ENCODE measurements around the gene IFNAR2.

Gene IFNAR2

DNA sequence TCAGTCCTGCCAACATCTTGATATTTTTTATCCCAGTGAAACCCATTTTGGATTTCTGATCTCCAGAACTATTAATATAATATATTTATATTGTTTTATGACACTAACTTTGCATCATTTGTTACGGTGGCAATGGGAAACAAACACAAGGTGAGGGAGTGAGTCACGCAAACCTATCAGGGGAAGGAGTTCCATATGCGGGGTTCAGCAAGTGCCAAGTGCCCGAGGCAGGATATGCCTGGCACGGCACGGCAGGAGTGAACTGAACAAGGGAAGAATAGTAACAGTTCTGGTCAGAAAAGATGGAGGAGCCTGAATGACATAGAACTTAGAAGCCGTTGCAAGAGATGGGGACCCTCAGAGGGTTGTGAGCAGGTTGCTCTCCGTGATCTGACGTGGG lies 28.7 kb downstream of the IFNAR2 start:
- TF ChIP-seq POLR2AphosphoS5 (IDR thresholded peaks at IDR 0.05; ENCODE audit: low read depth, low read length) (no peak), FOXP2 (optimal IDR thresholded peaks at IDR 0.05; ENCODE audit: borderline replicate concordance, extremely low read depth, extremely low read length, insufficient read depth) (no peak), TAF1 (IDR thresholded peaks at IDR 0.05; ENCODE audit: borderline replicate concordance, insufficient read depth, low read length) (no peak), SIN3A (IDR thresholded peaks at IDR 0.05; ENCODE audit: borderline replicate concordance, insufficient read depth, low read length) (no peak)

DNA sequence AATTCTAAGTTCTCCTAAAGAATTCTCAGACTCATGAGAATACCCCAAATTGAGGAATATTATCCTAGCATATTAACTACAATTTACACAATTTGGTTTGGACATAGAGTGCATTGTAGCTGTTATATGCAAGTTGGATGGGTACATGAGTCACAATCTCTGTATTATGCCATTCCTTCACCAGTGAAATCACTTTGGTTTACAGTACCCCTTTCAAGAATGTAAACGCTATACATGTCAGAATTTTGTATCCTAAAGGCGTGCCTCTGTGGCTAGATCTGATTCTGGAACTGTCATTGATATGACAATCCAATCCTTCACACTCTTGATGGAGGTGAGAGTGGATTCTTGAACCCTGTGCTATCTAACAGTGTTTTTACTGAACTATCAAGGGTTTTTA lies 29.7 kb downstream of the IFNAR2 start:
- no peak for TF ChIP-seq POLR2AphosphoS5 (IDR thresholded peaks at IDR 0.05; ENCODE audit: low read depth, low read length)

DNA sequence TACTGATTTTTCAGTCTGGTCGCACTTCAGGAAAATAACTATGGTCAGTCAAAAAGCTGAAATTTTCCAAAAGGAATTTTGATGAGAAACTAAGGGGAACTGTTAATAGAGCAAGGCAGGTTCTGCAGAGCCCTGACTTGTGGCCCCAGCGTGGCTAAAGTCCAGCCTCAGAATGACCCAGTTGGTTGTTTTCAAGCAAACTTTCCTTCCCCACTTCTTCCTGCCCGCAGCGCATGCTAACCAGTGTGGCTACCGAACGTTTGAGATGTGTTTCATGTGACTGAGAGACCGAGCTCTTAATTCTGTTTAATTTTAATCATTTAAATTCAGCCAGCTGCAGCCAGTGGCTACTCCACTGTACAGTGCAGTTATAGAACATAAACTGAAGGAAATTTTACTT lies 30.3 kb downstream of the IFNAR2 start:
- no peak for TF ChIP-seq POLR2AphosphoS5 (IDR thresholded peaks at IDR 0.05; ENCODE audit: low read depth, low read length)
- no peak for TF ChIP-seq FOXP2 (optimal IDR thresholded peaks at IDR 0.05; ENCODE audit: borderline replicate concordance, extremely low read depth, extremely low read length, insufficient read depth)
- no peak for TF ChIP-seq REST (IDR thresholded peaks at IDR 0.05; ENCODE audit: insufficient read depth in 1 of 2, low read depth in 2 of 2, low read length in 2 of 2)

GRCh38 chr21:33261635-33262034 lies 31.9 kb downstream of the IFNAR2 start:
- TF ChIP-seq SIN3A (IDR thresholded peaks at IDR 0.05; ENCODE audit: borderline replicate concordance, insufficient read depth, low read length) = no peak
- no peak for TF ChIP-seq TAF1 (IDR thresholded peaks at IDR 0.05; ENCODE audit: borderline replicate concordance, insufficient read depth, low read length)
- TF ChIP-seq REST (IDR thresholded peaks at IDR 0.05; ENCODE audit: insufficient read depth in 1 of 2, low read depth in 2 of 2, low read length in 2 of 2) = no peak
- no peak for TF ChIP-seq POLR2AphosphoS5 (IDR thresholded peaks at IDR 0.05; ENCODE audit: low read depth, low read length)
- TF ChIP-seq FOXP2 (optimal IDR thresholded peaks at IDR 0.05; ENCODE audit: borderline replicate concordance, extremely low read depth, extremely low read length, insufficient read depth) = no peak

DNA sequence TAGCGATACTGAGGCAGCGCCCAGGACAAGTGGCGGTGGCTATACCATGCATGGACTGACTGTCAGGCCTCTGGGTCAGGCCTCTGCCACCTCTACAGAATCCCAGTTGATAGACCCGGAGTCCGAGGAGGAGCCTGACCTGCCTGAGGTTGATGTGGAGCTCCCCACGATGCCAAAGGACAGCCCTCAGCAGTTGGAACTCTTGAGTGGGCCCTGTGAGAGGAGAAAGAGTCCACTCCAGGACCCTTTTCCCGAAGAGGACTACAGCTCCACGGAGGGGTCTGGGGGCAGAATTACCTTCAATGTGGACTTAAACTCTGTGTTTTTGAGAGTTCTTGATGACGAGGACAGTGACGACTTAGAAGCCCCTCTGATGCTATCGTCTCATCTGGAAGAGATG lies 33.2 kb downstream of the IFNAR2 start:
- TF ChIP-seq REST (IDR thresholded peaks at IDR 0.05; ENCODE audit: insufficient read depth in 1 of 2, low read depth in 2 of 2, low read length in 2 of 2) (no peak), POLR2AphosphoS5 (IDR thresholded peaks at IDR 0.05; ENCODE audit: low read depth, low read length) (no peak), TAF1 (IDR thresholded peaks at IDR 0.05; ENCODE audit: borderline replicate concordance, insufficient read depth, low read length) (no peak)

DNA sequence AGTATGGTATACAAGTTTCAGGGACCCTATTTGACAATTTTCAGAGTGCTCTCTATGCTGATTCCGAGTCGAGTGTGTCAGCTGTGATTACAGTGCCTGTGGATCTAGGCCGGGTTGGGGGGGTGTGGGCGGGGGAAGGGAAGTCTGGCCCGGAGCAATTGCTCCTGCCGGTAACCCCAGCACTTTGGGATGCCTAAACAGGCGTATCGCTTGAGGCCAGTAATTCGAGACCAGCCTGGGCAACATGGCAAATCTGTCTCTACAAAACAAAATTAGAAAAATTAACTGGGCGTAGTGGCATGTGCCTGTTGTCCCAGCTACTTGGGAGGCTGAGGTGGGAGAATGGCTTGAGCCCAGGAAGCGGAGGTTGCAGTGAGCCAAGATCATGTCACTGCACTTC lies 34.8 kb downstream of the IFNAR2 start:
- TF ChIP-seq REST (IDR thresholded peaks at IDR 0.05; ENCODE audit: insufficient read depth in 1 of 2, low read depth in 2 of 2, low read length in 2 of 2) = no peak
- TF ChIP-seq POLR2AphosphoS5 (IDR thresholded peaks at IDR 0.05; ENCODE audit: low read depth, low read length) = no peak
- no peak for TF ChIP-seq SIN3A (IDR thresholded peaks at IDR 0.05; ENCODE audit: borderline replicate concordance, insufficient read depth, low read length)
- no peak for TF ChIP-seq FOXP2 (optimal IDR thresholded peaks at IDR 0.05; ENCODE audit: borderline replicate concordance, extremely low read depth, extremely low read length, insufficient read depth)
- TF ChIP-seq TAF1 (IDR thresholded peaks at IDR 0.05; ENCODE audit: borderline replicate concordance, insufficient read depth, low read length) = no peak
